ENCODE results near the gene CHST11.

- TF ChIP-seq CTCF (IDR thresholded peaks at IDR 0.05) (no peak), EP300 (IDR thresholded peaks at IDR 0.05) (no peak)
Measured at GRCh38 chr12:104752881-104753280, 296.1 kb downstream of the CHST11 start.

Measured in ovary (tissue), 3 donors.